ENCODE results near the gene BRSK2. TPM values are rescaled to one million over a fixed set of nuclear protein-coding genes. Genes with fewer than 3 reads are reported as not detected.

BRSK2 gene
- total RNA-seq, 1 donor from 2014 or later, result 6.9 TPM

DNA sequence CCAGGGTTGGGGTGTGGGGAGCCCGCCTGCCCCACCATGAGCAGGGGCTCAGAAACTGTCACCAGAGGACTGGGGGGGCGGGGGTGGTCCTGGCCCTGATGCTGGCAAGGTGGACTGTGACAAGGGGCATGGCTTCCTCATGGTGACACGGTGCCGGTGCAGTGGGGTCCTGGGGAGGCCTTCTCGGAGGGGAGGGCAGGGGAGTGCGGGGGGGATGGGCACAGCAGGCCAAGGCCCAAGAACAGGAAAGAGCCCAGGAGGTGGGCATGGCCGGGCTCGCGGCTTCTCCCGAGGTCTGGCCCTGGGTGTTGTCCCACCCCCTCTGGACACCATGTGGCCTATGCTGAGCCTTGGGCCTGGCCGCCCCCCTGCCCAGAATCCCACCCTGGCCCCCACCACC is 49.6 kb downstream of the BRSK2 start:
- Mint-ChIP-seq H3K4me1 (ENCODE audit: low read depth) (no peaks in the 10 kb centered on the region), H3K27me3 (ENCODE audit: low read depth) (no peaks in the 10 kb centered on the region), H3K4me3 (ENCODE audit: unreplicated experiment) (no peak overlapping the region), H3K36me3 (ENCODE audit: low read depth) (no peaks in the 10 kb centered on the region), H3K9me3 (ENCODE audit: low read depth) (no peaks in the 10 kb centered on the region), H3K27ac (ENCODE audit: unreplicated experiment) (no peak overlapping the region)
- no peak for TF ChIP-seq CTCF (IDR thresholded peaks at IDR 0.05)
- no peak for DNase-seq (ENCODE audit: low spot score)

- Mint-ChIP-seq H3K36me3 (ENCODE audit: low read depth) (no peaks in the 10 kb centered on the region), H3K4me3 (ENCODE audit: unreplicated experiment) (no peak overlapping the region), H3K27ac (ENCODE audit: unreplicated experiment) (no peak overlapping the region), H3K4me1 (ENCODE audit: low read depth) (no peaks in the 10 kb centered on the region), H3K9me3 (ENCODE audit: low read depth) (no peaks in the 10 kb centered on the region), H3K27me3 (ENCODE audit: low read depth) (no peaks in the 10 kb centered on the region)
- no peak for DNase-seq (ENCODE audit: low spot score)
- no peak for TF ChIP-seq CTCF (IDR thresholded peaks at IDR 0.05)
Observed at GRCh38 chr11:1440066-1440465, 50.3 kb downstream of the BRSK2 start.

DNA sequence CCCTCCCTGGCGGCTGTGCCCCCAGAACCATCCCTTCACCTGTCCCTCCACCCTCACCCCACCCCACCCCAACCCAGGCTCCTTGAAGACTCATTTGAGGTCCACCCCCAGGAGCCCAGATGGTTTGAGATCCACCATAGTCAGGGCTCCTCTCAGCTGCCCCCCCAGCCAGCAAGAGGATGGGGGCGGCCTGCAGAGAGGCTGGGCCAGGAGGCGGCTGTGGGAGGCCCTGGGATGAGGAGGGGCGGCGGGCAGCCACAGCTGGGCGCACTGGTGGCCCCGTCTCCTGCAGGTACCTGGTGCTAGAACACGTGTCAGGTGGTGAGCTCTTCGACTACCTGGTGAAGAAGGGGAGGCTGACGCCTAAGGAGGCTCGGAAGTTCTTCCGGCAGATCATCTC is 50.8 kb downstream of the BRSK2 start:
- Mint-ChIP-seq H3K27ac (ENCODE audit: unreplicated experiment) (no peak overlapping the region), H3K9me3 (ENCODE audit: low read depth) (no peaks in the 10 kb centered on the region), H3K27me3 (ENCODE audit: low read depth) (no peaks in the 10 kb centered on the region), H3K4me3 (ENCODE audit: unreplicated experiment) (no peak overlapping the region), H3K4me1 (ENCODE audit: low read depth) (no peaks in the 10 kb centered on the region), H3K36me3 (ENCODE audit: low read depth) (no peaks in the 10 kb centered on the region)
- no peak for DNase-seq (ENCODE audit: low spot score)
- no peak for TF ChIP-seq CTCF (IDR thresholded peaks at IDR 0.05)

DNA sequence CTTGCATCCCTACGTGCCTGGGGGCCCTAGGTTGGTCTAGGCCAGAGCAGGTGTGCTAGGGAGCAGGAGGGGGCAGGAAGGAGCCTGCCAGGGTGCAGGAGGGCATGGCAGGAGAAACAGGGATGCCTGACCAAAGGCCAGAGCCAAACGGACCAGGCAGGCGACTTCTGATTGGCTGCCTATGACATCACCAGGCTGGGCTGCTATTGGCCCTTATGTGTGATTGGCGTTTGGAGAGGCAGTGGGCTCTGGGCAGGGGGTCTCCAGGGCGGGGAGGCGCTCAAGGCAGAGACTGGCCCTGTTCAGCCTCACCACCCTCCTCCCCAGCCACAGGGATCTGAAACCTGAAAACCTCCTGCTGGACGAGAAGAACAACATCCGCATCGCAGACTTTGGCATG is 52.4 kb downstream of the BRSK2 start:
- no peaks in the 10 kb centered on the region for H3K27me3 Mint-ChIP-seq (ENCODE audit: low read depth)
- no peaks in the 10 kb centered on the region for H3K36me3 Mint-ChIP-seq (ENCODE audit: low read depth)
- H3K27ac Mint-ChIP-seq (ENCODE audit: unreplicated experiment), result no peak overlapping the region
- H3K9me3 Mint-ChIP-seq (ENCODE audit: low read depth), result no peaks in the 10 kb centered on the region
- no peak for TF ChIP-seq CTCF (IDR thresholded peaks at IDR 0.05)
- DNase-seq (ENCODE audit: low spot score), result no peak
- no peaks in the 10 kb centered on the region for H3K4me1 Mint-ChIP-seq (ENCODE audit: low read depth)
- no peak overlapping the region for H3K4me3 Mint-ChIP-seq (ENCODE audit: unreplicated experiment)

- no peak overlapping the region for H3K27ac Mint-ChIP-seq (ENCODE audit: unreplicated experiment)
- H3K27me3 Mint-ChIP-seq (ENCODE audit: low read depth), result no peaks in the 10 kb centered on the region
- no peak overlapping the region for H3K4me3 Mint-ChIP-seq (ENCODE audit: unreplicated experiment)
- no peak for TF ChIP-seq CTCF (IDR thresholded peaks at IDR 0.05)
- no peaks in the 10 kb centered on the region for H3K4me1 Mint-ChIP-seq (ENCODE audit: low read depth)
- DNase-seq (ENCODE audit: low spot score), result no peak
- no peaks in the 10 kb centered on the region for H3K9me3 Mint-ChIP-seq (ENCODE audit: low read depth)
- H3K36me3 Mint-ChIP-seq (ENCODE audit: low read depth), result no peaks in the 10 kb centered on the region
Observed at GRCh38 chr11:1442807-1443366, 53.2 kb downstream of the BRSK2 start.

Data from chondrocyte (in vitro differentiated cells).